MCF 10A (cell line): ENCODE measurements around the gene SGTA. TPM values are rescaled to one million over a fixed set of nuclear protein-coding genes. Genes with fewer than 3 reads are reported as not detected.

ENCODE experiments used
- Bru-seq: library from RNA; stranded (reverse); fragments of 400-500 nt; gene quantifications from one replicate; lab custom pipeline; 2021; lab: Mats Ljungman, UMichigan
- BruChase-seq, 2 experiments: library from RNA; stranded (reverse); fragments of 400-500 nt; gene quantifications; one replicate each; lab custom pipeline; 2021; lab: Mats Ljungman, UMichigan
- BruUV-seq: library from RNA; stranded (reverse); fragments of 400-500 nt; replicated peaks from 2 replicates; lab custom pipeline; 2021; lab: Mats Ljungman, UMichigan
- CTCF ChIA-PET: fragments of 300-600 bp; sonication (Branson Sonifier 250); formaldehyde crosslinking; extraction: SDS; loops from one replicate; lab custom pipeline; 2021; ENCODE audit warnings: antibody characterized with exemption, inconsistent platforms; lab: Yijun Ruan, JAX
- POLR2A ChIA-PET: fragments of 300-600, 350-650 bp; sonication (Branson Sonifier 250); formaldehyde crosslinking; extraction: SDS; loops from one replicate; lab custom pipeline; 2020; ENCODE audit warnings: antibody characterized with exemption, inconsistent platforms; lab: Yijun Ruan, JAX
- DNase-seq: peaks from one replicate; pipeline ENCODE4 v3.0.0-alpha.2; 2018; ENCODE audit not compliant: unreplicated experiment
- H3K27ac Mint-ChIP-seq: one replicate; pipeline ENCODE4 v1.8.0; 2022; ENCODE audit warnings: mild to moderate bottlenecking, low read depth, mixed read lengths; ENCODE audit not compliant: unreplicated experiment
- H3K27me3 Mint-ChIP-seq: one replicate; pipeline ENCODE4 v1.8.0; 2022; ENCODE audit warnings: mixed read lengths; ENCODE audit not compliant: insufficient read depth, unreplicated experiment
- H3K36me3 Mint-ChIP-seq: one replicate; pipeline ENCODE4 v1.8.0; 2022; ENCODE audit warnings: mild to moderate bottlenecking, moderate library complexity, mixed read lengths; ENCODE audit not compliant: insufficient read depth, unreplicated experiment
- H3K4me1 Mint-ChIP-seq: one replicate; pipeline ENCODE4 v1.8.0; 2022; ENCODE audit warnings: mixed read lengths; ENCODE audit not compliant: insufficient read depth, unreplicated experiment
- H3K4me3 Mint-ChIP-seq: one replicate; pipeline ENCODE4 v1.8.0; 2022; ENCODE audit warnings: mild to moderate bottlenecking, moderate library complexity, mixed read lengths; ENCODE audit not compliant: unreplicated experiment
- H3K9me3 Mint-ChIP-seq: one replicate; pipeline ENCODE4 v1.8.0; 2022; ENCODE audit warnings: mixed read lengths; ENCODE audit not compliant: unreplicated experiment
- intact Hi-C: fragments of 100-400 bp; cut with micrococcal nuclease; formaldehyde crosslinking; loops from 2 replicates; pipeline ENCODE4 v1.14.1; 2022
- long read RNA-seq: library from polyadenylated mRNA; stranded (forward); transcript quantifications from one replicate; pipeline ENCODE4 v2.0.0, GENCODE V29; 2022
- total RNA-seq: library from RNA; stranded (reverse); gene quantifications from 2 replicates; pipeline ENCODE4 v1.2.3, GENCODE V29; 2022
- TF ChIP-seq, protein P1 (sequence below): fragments of 200-600 bp; IDR thresholded peaks from one replicate; pipeline ENCODE4 v1.8.0; 2022; ENCODE audit warnings: antibody characterized with exemption, mild to moderate bottlenecking; ENCODE audit not compliant: unreplicated experiment

SGTA gene
- 63.2 and 66.6 TPM in 2 replicates for total RNA-seq
- Bru-seq, nascent RNA = percentile 60 among the genes with signal in this experiment
- percentile 77 among the genes with signal in this experiment for BruChase-seq, experiment 1, labeled RNA remaining after a 6-hour chase
- BruChase-seq, experiment 2, labeled RNA remaining after a 2-hour chase = percentile 70 among the genes with signal in this experiment
- long read RNA-seq, transcript SGTA-201 (12 exons, 2,330 nt) = major isoform, 163 of 189 reads
- long read RNA-seq, partial matches to known transcripts = 13 of 189 reads
- long read RNA-seq, other reads (novel, unspliced or antisense) = 13 of 189 reads

DNA sequence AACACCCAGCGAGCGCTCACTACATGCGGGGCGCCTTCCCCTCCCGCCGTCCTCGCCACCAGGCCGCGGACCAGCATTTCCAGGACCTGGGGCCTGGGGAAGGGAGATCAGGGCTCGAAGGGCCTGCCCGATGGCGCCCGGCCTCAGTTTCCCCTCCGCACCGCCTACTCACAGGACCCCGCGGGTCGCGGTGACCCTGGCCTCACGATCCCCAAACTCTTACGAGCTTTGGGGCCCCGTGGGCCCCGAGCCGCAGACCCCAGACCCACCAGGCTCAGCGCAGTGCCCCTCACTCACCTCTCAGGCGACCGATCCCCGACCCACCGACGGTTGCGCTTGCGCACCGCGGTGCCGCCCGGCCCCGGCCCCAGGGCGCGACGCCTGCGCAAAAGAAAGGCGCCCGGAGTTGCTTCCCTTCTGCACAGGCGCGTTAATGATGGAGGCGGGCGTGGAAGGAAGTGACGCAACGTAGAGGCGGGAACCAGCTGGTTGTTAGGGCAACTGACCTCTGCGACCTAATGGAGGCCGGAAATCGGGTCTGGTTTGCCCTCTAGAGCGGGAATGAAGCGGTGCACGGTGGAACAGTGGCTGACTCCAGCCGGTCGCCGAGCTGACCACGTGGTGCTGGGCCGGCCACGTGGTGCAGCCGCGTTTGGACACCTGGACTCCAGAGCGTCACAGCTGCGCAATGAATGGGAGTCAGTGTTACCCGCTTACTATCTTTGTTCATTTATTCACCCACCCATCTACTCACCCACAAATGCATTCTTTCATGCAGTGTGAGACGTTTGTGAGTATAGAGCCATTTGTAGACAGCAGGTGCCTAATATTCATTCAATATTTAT is at the start of gene SGTA:
Gene SGTA (minus strand): TSS at position 338 of the 845 bp plus-strand sequence. CDS start 14,205 bp downstream, outside the sequence.
- H3K27ac Mint-ChIP-seq = peak within 1 kb of the TSS; percentile 94
- peak within 1 kb of the TSS; percentile 78 for H3K4me3 Mint-ChIP-seq
- TF ChIP-seq, protein P1, sequence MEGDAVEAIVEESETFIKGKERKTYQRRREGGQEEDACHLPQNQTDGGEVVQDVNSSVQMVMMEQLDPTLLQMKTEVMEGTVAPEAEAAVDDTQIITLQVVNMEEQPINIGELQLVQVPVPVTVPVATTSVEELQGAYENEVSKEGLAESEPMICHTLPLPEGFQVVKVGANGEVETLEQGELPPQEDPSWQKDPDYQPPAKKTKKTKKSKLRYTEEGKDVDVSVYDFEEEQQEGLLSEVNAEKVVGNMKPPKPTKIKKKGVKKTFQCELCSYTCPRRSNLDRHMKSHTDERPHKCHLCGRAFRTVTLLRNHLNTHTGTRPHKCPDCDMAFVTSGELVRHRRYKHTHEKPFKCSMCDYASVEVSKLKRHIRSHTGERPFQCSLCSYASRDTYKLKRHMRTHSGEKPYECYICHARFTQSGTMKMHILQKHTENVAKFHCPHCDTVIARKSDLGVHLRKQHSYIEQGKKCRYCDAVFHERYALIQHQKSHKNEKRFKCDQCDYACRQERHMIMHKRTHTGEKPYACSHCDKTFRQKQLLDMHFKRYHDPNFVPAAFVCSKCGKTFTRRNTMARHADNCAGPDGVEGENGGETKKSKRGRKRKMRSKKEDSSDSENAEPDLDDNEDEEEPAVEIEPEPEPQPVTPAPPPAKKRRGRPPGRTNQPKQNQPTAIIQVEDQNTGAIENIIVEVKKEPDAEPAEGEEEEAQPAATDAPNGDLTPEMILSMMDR = peak; percentile 35
- intact Hi-C loops = no loop called here
- H3K9me3 Mint-ChIP-seq = no peaks in the 10 kb centered on the region
- H3K4me1 Mint-ChIP-seq = peaks cover 29% of the 10 kb centered on the region
- ChIA-PET POLR2A (interaction anchor here (0.5 to 1.7 kb wide), 18 partner anchors 39 to 1464 kb away, joined by 3 to 6 read pairs (median 3); partner anchors contain the start of genes GADD45B, REEP6, TLE6 and YJU2), CTCF (interaction anchor here (0.5 to 0.9 kb wide), 4 partner anchors 36 to 1436 kb away, joined by 3 to 6 read pairs (median 3); no protein-coding TSS in a partner anchor)
- no TSS peak for BruUV-seq
- peaks cover 34% of the 10 kb centered on the region for H3K36me3 Mint-ChIP-seq
- DNase-seq = peak; percentile 100
- H3K27me3 Mint-ChIP-seq = no peaks in the 10 kb centered on the region

DNA sequence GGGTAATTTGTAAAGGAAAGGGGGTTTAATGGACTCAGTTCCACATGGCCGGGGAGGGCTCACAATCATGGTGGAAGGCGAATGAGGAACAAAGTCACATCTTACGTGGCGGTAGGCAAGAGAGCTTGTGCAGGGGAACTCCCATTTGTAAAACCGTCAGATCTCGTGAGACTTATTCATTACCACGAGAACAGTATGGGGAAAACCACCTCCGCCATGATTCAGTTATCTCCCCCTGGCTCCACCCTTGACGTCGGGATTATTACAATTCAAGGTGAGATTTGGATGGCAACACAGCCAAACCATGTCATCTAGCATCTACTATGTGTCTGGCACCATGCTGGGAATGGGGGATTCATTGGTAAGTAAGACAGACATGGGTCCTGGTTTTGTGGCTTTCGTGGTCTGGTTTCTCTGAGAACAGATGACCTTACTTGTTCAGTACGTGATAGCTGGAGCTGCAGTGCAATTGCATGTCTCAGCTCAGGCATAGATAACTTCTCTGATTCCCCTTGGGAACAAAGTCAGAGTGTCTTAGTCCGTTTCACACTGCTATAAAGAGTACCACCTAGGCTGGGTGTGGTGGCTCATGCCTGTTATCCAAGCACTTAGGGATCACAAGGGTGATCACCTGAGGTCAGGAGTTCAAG is 44.9 kb upstream of the SGTA start:
- no peak overlapping the region for H3K4me3 Mint-ChIP-seq
- no TSS peak for BruUV-seq
- TF ChIP-seq, protein P1 = no peak
- CTCF ChIA-PET = no interaction called here
- peaks cover 12% of the 10 kb centered on the region for H3K9me3 Mint-ChIP-seq
- DNase-seq = no peak
- H3K27me3 Mint-ChIP-seq = no peaks in the 10 kb centered on the region
- H3K27ac Mint-ChIP-seq = no peak overlapping the region
- POLR2A ChIA-PET = interaction anchor here (1.0 kb wide), 1 partner anchor 13 kb away, joined by 3 read pairs; the partner anchor contains the start of gene ZNF555
- intact Hi-C loops = no loop called here
- no peaks in the 10 kb centered on the region for H3K4me1 Mint-ChIP-seq
- H3K36me3 Mint-ChIP-seq = peaks cover 23% of the 10 kb centered on the region

DNA sequence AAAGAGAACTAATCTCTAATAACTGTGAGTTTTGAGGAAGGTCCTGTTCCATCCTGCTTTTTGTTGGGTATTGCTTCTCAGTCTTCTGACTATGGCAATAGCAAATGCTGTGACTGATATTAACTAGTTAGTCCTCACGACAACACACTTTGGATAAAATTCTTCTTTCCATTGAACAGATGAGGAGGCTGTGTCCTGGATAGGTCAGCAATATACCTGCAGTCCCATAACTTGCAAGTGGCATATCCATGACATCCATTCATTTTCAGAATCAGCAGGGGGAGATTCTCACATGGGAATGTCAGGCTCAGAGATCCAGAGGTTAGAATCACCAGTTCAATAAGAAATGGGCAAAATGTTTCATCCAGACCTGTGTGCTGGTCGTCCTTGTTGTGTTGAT is 43.9 kb upstream of the SGTA start:
- Mint-ChIP-seq H3K36me3 (peaks cover 18% of the 10 kb centered on the region), H3K27ac (no peak overlapping the region), H3K4me1 (no peaks in the 10 kb centered on the region), H3K27me3 (no peaks in the 10 kb centered on the region), H3K4me3 (no peak overlapping the region), H3K9me3 (peaks cover 8% of the 10 kb centered on the region)
- TF ChIP-seq, protein P1 = no peak
- intact Hi-C loops = no loop called here
- ChIA-PET CTCF (no interaction called here), POLR2A (no interaction called here)
- BruUV-seq = no TSS peak
- no peak for DNase-seq
